H1 (cell line): ENCODE measurements around the gene FHAD1. TPM values are rescaled to one million over a fixed set of nuclear protein-coding genes. Genes with fewer than 3 reads are reported as not detected.

Source experiments
- BCL11A ChIP-seq, 2 experiments: IDR thresholded peaks; one replicate each; pipeline ENCODE4 v1.6.1; 2011; ENCODE audit warnings: low read depth in 2 of 2, low read length in 2 of 2, mild to moderate bottlenecking in 2 of 2
- polyA plus RNA-seq, 7 experiments: library from polyadenylated mRNA; depleted of rRNA in 3 of 7; stranded (reverse) in 5 of 7; unstranded in 2 of 7; fragments of >200 nt in 5 of 7; fragments of 200-250 nt in 2 of 7; gene quantifications; 1 replicate in 5 of 7; 2 replicates in 1 of 7; 4 replicates in 1 of 7; pipeline versions ENCODE4 v1.2.1 to v1.2.3, GENCODE V29; 2011 to 2013; ENCODE audit warnings: missing spikeins in 2 of 7, mixed read lengths in 2 of 7
- total RNA-seq: library from RNA; stranded (reverse); fragmentation: NEBNext Ultra II Directional; extraction: Animal tissue kit (Norgen Biotek cat#: 25700); gene quantifications from 2 replicates; pipeline ENCODE4 v1.2.1, GENCODE V29; 2021
- TF ChIP-seq, protein P1 (sequence below): IDR thresholded peaks from 2 replicates; pipeline ENCODE4 v1.6.1; 2011; ENCODE audit warnings: low read length, improper control_type of control experiment

FHAD1 gene
- total and polyA plus RNA-seq, 2 of the 8 experiments (the other 6 are each of a cell fraction or from before 2014, with no cell fraction given) = 0.39 to 0.69 TPM

DNA sequence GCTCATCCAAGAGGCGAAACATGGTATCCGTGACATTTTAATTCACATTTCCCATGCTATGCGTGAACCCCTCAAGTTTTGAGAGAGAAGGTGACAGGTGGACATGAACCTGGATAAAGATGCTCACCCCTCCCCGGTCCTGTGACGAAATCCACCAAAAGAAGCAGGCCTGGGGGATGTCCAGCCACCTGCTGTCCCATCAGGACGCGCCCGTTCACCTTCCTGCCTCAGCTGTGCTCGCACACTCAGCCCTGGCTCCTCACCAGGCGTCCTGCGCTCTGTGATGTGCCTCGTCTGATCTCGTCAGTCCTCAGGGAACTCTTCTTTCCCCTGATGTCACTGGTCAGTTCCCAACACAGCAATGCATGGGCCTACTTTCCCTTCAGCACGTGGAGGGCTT lies 10.3 kb downstream of the FHAD1 start (continued):
- TF ChIP-seq BCL11A (IDR thresholded peaks at IDR 0.05; ENCODE audit: low read depth in 2 of 2, low read length in 2 of 2) = no peak
- TF ChIP-seq, protein P1, sequence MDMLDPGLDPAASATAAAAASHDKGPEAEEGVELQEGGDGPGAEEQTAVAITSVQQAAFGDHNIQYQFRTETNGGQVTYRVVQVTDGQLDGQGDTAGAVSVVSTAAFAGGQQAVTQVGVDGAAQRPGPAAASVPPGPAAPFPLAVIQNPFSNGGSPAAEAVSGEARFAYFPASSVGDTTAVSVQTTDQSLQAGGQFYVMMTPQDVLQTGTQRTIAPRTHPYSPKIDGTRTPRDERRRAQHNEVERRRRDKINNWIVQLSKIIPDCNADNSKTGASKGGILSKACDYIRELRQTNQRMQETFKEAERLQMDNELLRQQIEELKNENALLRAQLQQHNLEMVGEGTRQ = no peak
